ENCODE results near the gene GPR171.

GPR171 gene

DNA sequence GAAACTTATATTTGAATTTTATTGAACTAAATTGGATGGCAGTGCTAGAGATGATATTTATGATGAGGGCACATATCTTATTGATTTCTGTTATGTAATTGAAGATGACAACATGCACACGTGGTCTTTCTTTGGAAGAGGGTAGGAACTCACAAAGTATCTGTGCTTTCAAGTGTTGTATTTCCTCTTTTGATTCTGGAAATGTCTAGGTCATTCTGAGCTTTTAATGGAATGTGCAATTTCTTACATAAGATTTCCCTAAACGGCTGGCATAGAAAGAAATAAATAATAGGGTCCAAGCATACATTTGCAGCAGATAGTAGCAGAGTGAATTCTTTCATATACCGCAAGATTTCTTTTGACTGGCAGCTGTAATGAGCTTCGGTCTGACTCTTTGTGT lies 10.1 kb upstream of the GPR171 start:
- H3K4me1 ChIP-seq (ENCODE audit: control insufficient read depth in 1 of 2, insufficient read depth in 2 of 2, low read length in 2 of 2): peaks cover 8 to 10% of the 10 kb centered on the region in 2 donors
- no peaks in the 10 kb centered on the region for H3K27me3 ChIP-seq (ENCODE audit: low read depth, low read length)
- no peaks in the 10 kb centered on the region for H3K36me3 ChIP-seq (ENCODE audit: control insufficient read depth in 1 of 2, insufficient read depth in 2 of 2, low read length in 2 of 2)
- H3K4me3 ChIP-seq (ENCODE audit: low read depth in 1 of 2, low read length in 2 of 2): no peak overlapping the region
- H3K9me3 ChIP-seq (ENCODE audit: control insufficient read depth in 1 of 2, low read length in 2 of 2): no peaks in the 10 kb centered on the region
- no peak overlapping the region for H3K27ac ChIP-seq (ENCODE audit: low read length)

- H3K27ac ChIP-seq (ENCODE audit: low read length): peak overlapping the region; percentile 53
- no peaks in the 10 kb centered on the region for H3K9me3 ChIP-seq (ENCODE audit: control insufficient read depth in 1 of 2, low read length in 2 of 2)
- H3K27me3 ChIP-seq (ENCODE audit: low read depth, low read length): no peaks in the 10 kb centered on the region
- no peaks in the 10 kb centered on the region for H3K36me3 ChIP-seq (ENCODE audit: control insufficient read depth in 1 of 2, insufficient read depth in 2 of 2, low read length in 2 of 2)
- H3K4me1 ChIP-seq (ENCODE audit: control insufficient read depth in 1 of 2, insufficient read depth in 2 of 2, low read length in 2 of 2): peaks cover 0 to 3% of the 10 kb centered on the region in 2 donors
- peak overlapping the region in 1 of 2 donors; percentile 35 for H3K4me3 ChIP-seq (ENCODE audit: low read depth in 1 of 2, low read length in 2 of 2)
These were observed 7.8 kb upstream of the GPR171 start for GRCh38 chr3:151210676-151211381.

- no peaks in the 10 kb centered on the region for H3K9me3 ChIP-seq (ENCODE audit: control insufficient read depth in 1 of 2, low read length in 2 of 2)
- no peak overlapping the region for H3K4me3 ChIP-seq (ENCODE audit: low read depth in 1 of 2, low read length in 2 of 2)
- no peaks in the 10 kb centered on the region for H3K36me3 ChIP-seq (ENCODE audit: control insufficient read depth in 1 of 2, insufficient read depth in 2 of 2, low read length in 2 of 2)
- peaks cover 0 to 3% of the 10 kb centered on the region in 2 donors for H3K4me1 ChIP-seq (ENCODE audit: control insufficient read depth in 1 of 2, insufficient read depth in 2 of 2, low read length in 2 of 2)
- H3K27me3 ChIP-seq (ENCODE audit: low read depth, low read length): no peaks in the 10 kb centered on the region
- H3K27ac ChIP-seq (ENCODE audit: low read length): no peak overlapping the region
These were observed 6.6 kb upstream of the GPR171 start for GRCh38 chr3:151209654-151210053.

DNA sequence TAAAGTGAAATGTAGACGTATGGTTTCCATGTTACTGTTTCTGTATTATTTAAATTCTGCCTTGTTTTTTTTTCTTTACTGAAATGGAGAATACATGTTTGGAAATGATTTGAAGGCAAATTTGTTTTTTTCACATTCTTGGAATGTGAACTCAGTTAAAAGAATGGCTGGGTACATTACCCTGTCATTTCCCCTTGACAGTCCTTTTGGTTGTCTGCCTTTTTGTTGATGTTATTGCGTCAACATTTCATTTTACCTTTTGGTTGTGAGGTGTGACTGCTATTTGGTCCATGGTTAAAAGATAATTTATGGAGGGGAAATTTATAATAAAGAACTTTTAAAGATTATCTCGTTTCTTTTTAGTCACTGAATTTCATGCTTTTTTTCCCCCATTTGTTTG lies 3.2 kb upstream of the GPR171 start:
- peaks cover 0 to 3% of the 10 kb centered on the region in 2 donors for H3K4me1 ChIP-seq (ENCODE audit: control insufficient read depth in 1 of 2, insufficient read depth in 2 of 2, low read length in 2 of 2)
- H3K27ac ChIP-seq (ENCODE audit: low read length): no peak overlapping the region
- no peaks in the 10 kb centered on the region for H3K36me3 ChIP-seq (ENCODE audit: control insufficient read depth in 1 of 2, insufficient read depth in 2 of 2, low read length in 2 of 2)
- H3K27me3 ChIP-seq (ENCODE audit: low read depth, low read length): no peaks in the 10 kb centered on the region
- H3K4me3 ChIP-seq (ENCODE audit: low read depth in 1 of 2, low read length in 2 of 2): no peak overlapping the region
- H3K9me3 ChIP-seq (ENCODE audit: control insufficient read depth in 1 of 2, low read length in 2 of 2): no peaks in the 10 kb centered on the region

GRCh38 chr3:151205482-151205881 lies 2.5 kb upstream of the GPR171 start:
- Histone ChIP-seq H3K27me3 (ENCODE audit: low read depth, low read length) (no peaks in the 10 kb centered on the region), H3K4me3 (ENCODE audit: low read depth in 1 of 2, low read length in 2 of 2) (no peak overlapping the region), H3K4me1 (ENCODE audit: control insufficient read depth in 1 of 2, insufficient read depth in 2 of 2, low read length in 2 of 2) (no peaks in the 10 kb centered on the region), H3K27ac (ENCODE audit: low read length) (no peak overlapping the region), H3K36me3 (ENCODE audit: control insufficient read depth in 1 of 2, insufficient read depth in 2 of 2, low read length in 2 of 2) (no peaks in the 10 kb centered on the region), H3K9me3 (ENCODE audit: control insufficient read depth in 1 of 2, low read length in 2 of 2) (no peaks in the 10 kb centered on the region)

- Histone ChIP-seq H3K27ac (ENCODE audit: low read length) (no peak overlapping the region), H3K27me3 (ENCODE audit: low read depth, low read length) (no peaks in the 10 kb centered on the region)
These were observed 1.8 kb upstream of the GPR171 start for GRCh38 chr3:151204530-151205402.

GRCh38 chr3:151201051-151201730 lies 1.8 kb downstream of the GPR171 start:
- no peaks in the 10 kb centered on the region for H3K27me3 ChIP-seq (ENCODE audit: low read depth, low read length)
- H3K36me3 ChIP-seq (ENCODE audit: control insufficient read depth in 1 of 2, insufficient read depth in 2 of 2, low read length in 2 of 2): peaks cover 0 to 5% of the 10 kb centered on the region in 2 donors
- H3K9me3 ChIP-seq (ENCODE audit: control insufficient read depth in 1 of 2, low read length in 2 of 2): no peaks in the 10 kb centered on the region
- H3K4me1 ChIP-seq (ENCODE audit: control insufficient read depth in 1 of 2, insufficient read depth in 2 of 2, low read length in 2 of 2): no peaks in the 10 kb centered on the region
- peak overlapping the region; percentile 32 for H3K27ac ChIP-seq (ENCODE audit: low read length)
- H3K4me3 ChIP-seq (ENCODE audit: low read depth in 1 of 2, low read length in 2 of 2): no peak overlapping the region

More at GRCh38 chr3:151204530-151205402, 1.8 kb upstream of the GPR171 start:
- no peaks in the 10 kb centered on the region for H3K9me3 ChIP-seq (ENCODE audit: control insufficient read depth in 1 of 2, low read length in 2 of 2)
- no peak overlapping the region for H3K4me3 ChIP-seq (ENCODE audit: low read depth in 1 of 2, low read length in 2 of 2)
- H3K36me3 ChIP-seq (ENCODE audit: control insufficient read depth in 1 of 2, insufficient read depth in 2 of 2, low read length in 2 of 2): no peaks in the 10 kb centered on the region
- no peaks in the 10 kb centered on the region for H3K4me1 ChIP-seq (ENCODE audit: control insufficient read depth in 1 of 2, insufficient read depth in 2 of 2, low read length in 2 of 2)

GRCh38 chr3:151200586-151200985 lies 2.4 kb downstream of the GPR171 start:
- no peak overlapping the region for H3K27ac ChIP-seq (ENCODE audit: low read length)
- H3K9me3 ChIP-seq (ENCODE audit: control insufficient read depth in 1 of 2, low read length in 2 of 2): no peaks in the 10 kb centered on the region
- no peak overlapping the region for H3K4me3 ChIP-seq (ENCODE audit: low read depth in 1 of 2, low read length in 2 of 2)

GRCh38 chr3:151199554-151200438 lies 3.2 kb downstream of the GPR171 start:
- no peak overlapping the region for H3K27ac ChIP-seq (ENCODE audit: low read length)

More at GRCh38 chr3:151200586-151200985, 2.4 kb downstream of the GPR171 start:
- H3K4me1 ChIP-seq (ENCODE audit: control insufficient read depth in 1 of 2, insufficient read depth in 2 of 2, low read length in 2 of 2): no peaks in the 10 kb centered on the region
- no peaks in the 10 kb centered on the region for H3K27me3 ChIP-seq (ENCODE audit: low read depth, low read length)
- H3K36me3 ChIP-seq (ENCODE audit: control insufficient read depth in 1 of 2, insufficient read depth in 2 of 2, low read length in 2 of 2): peaks cover 0 to 5% of the 10 kb centered on the region in 2 donors

GRCh38 chr3:151198849-151199248 lies 4.2 kb downstream of the GPR171 start:
- Histone ChIP-seq H3K27ac (ENCODE audit: low read length) (no peak overlapping the region), H3K27me3 (ENCODE audit: low read depth, low read length) (no peaks in the 10 kb centered on the region), H3K4me1 (ENCODE audit: control insufficient read depth in 1 of 2, insufficient read depth in 2 of 2, low read length in 2 of 2) (no peaks in the 10 kb centered on the region), H3K36me3 (ENCODE audit: control insufficient read depth in 1 of 2, insufficient read depth in 2 of 2, low read length in 2 of 2) (peaks cover 0 to 5% of the 10 kb centered on the region in 2 donors), H3K4me3 (ENCODE audit: low read depth in 1 of 2, low read length in 2 of 2) (no peak overlapping the region), H3K9me3 (ENCODE audit: control insufficient read depth in 1 of 2, low read length in 2 of 2) (no peaks in the 10 kb centered on the region)

More at GRCh38 chr3:151199554-151200438, 3.2 kb downstream of the GPR171 start:
- Histone ChIP-seq H3K9me3 (ENCODE audit: control insufficient read depth in 1 of 2, low read length in 2 of 2) (no peaks in the 10 kb centered on the region), H3K36me3 (ENCODE audit: control insufficient read depth in 1 of 2, insufficient read depth in 2 of 2, low read length in 2 of 2) (peaks cover 0 to 5% of the 10 kb centered on the region in 2 donors), H3K4me3 (ENCODE audit: low read depth in 1 of 2, low read length in 2 of 2) (no peak overlapping the region), H3K4me1 (ENCODE audit: control insufficient read depth in 1 of 2, insufficient read depth in 2 of 2, low read length in 2 of 2) (no peaks in the 10 kb centered on the region), H3K27me3 (ENCODE audit: low read depth, low read length) (no peaks in the 10 kb centered on the region)

All from muscle layer of duodenum (tissue), 2 donors.